Lower lobe of right lung (tissue), 2 donors: Measurements from ENCODE around the gene AK9. TPM values are rescaled to one million over a fixed set of nuclear protein-coding genes. Genes with fewer than 3 reads are reported as not detected.

Experiments used
- ATAC-seq, 2 donors: fragments of 200-7000 bp; cut with Tn5 transposase; one replicate each; pipeline ENCODE4 v1.9.1; 2020 to 2022; ENCODE audit warnings: mild to moderate bottlenecking in 2 of 2, moderate library complexity in 2 of 2
- DNase-seq: peaks from one replicate; pipeline ENCODE4 v3.0.0-alpha.2; 2020
- H3K27ac ChIP-seq: fragments of 200-600 bp; one replicate; pipeline ENCODE4 v1.8.0; 2022
- H3K27me3 ChIP-seq: fragments of 200-600 bp; one replicate; pipeline ENCODE4 v1.8.0; 2022; ENCODE audit warnings: low read depth
- H3K36me3 ChIP-seq: fragments of 200-600 bp; one replicate; pipeline ENCODE4 v1.8.0; 2022; ENCODE audit warnings: mild to moderate bottlenecking
- H3K4me1 ChIP-seq: fragments of 200-600 bp; one replicate; pipeline ENCODE4 v1.8.0; 2022
- H3K4me3 ChIP-seq: fragments of 200-600 bp; one replicate; pipeline ENCODE4 v1.8.0; 2022; ENCODE audit warnings: mild to moderate bottlenecking
- H3K9me3 ChIP-seq: fragments of 200-600 bp; one replicate; pipeline ENCODE4 v1.8.0; 2022
- intact Hi-C: fragments of 100-400 bp; cut with DNase I; formaldehyde crosslinking; loops from one replicate; pipeline ENCODE4 v1.11.0; 2022
- total RNA-seq: library from RNA; stranded (reverse); fragmentation: NEBNext Ultra II Directional; extraction: Animal tissue kit (Norgen Biotek cat#: 25700); gene quantifications from one replicate; pipeline ENCODE4 v1.2.1, GENCODE V29; 2021
- TF ChIP-seq, protein P1 (sequence below): fragments of 200-600 bp; IDR thresholded peaks from one replicate; pipeline ENCODE4 v1.8.0; 2022; ENCODE audit warnings: antibody characterized with exemption, mild to moderate bottlenecking
- donor health status: DM: no; HTN: yes; CAD: no; lungs with severe emphysema.

Gene AK9
- total RNA-seq, 1 donor from 2014 or later = 13.9 TPM

DNA sequence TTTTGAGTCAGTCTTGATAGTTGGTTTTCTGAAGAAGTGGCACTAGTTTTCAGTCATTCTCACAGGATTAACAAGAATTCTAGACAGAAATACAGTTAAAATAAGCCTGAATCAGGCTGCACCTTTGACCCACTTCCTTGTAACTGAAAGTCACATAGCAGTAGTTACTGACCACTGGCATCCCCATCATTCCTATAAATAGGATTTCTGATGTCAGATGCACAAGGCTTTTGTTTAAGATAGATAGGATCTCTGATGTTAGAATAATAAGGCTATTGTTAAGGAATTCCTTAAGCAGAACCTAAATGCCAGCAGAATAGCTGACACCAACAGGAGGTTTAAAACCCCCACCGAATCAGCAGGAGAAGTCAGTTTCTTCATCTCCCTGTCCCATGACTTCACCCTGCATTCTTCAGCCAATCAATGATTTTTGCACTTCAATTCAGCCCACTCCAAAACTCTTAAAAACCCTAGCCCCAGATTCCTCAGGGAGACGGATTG, 177.4 kb downstream of the AK9 start:
- TF ChIP-seq, protein P1, sequence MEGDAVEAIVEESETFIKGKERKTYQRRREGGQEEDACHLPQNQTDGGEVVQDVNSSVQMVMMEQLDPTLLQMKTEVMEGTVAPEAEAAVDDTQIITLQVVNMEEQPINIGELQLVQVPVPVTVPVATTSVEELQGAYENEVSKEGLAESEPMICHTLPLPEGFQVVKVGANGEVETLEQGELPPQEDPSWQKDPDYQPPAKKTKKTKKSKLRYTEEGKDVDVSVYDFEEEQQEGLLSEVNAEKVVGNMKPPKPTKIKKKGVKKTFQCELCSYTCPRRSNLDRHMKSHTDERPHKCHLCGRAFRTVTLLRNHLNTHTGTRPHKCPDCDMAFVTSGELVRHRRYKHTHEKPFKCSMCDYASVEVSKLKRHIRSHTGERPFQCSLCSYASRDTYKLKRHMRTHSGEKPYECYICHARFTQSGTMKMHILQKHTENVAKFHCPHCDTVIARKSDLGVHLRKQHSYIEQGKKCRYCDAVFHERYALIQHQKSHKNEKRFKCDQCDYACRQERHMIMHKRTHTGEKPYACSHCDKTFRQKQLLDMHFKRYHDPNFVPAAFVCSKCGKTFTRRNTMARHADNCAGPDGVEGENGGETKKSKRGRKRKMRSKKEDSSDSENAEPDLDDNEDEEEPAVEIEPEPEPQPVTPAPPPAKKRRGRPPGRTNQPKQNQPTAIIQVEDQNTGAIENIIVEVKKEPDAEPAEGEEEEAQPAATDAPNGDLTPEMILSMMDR = no peak
- DNase-seq (no peak), ATAC-seq (no peak)
- intact Hi-C loops = no loop called here
- Histone ChIP-seq H3K27me3 (no peaks in the 10 kb centered on the region), H3K4me1 (no peaks in the 10 kb centered on the region), H3K36me3 (no peaks in the 10 kb centered on the region), H3K9me3 (no peaks in the 10 kb centered on the region), H3K27ac (no peak overlapping the region), H3K4me3 (no peak overlapping the region)

DNA sequence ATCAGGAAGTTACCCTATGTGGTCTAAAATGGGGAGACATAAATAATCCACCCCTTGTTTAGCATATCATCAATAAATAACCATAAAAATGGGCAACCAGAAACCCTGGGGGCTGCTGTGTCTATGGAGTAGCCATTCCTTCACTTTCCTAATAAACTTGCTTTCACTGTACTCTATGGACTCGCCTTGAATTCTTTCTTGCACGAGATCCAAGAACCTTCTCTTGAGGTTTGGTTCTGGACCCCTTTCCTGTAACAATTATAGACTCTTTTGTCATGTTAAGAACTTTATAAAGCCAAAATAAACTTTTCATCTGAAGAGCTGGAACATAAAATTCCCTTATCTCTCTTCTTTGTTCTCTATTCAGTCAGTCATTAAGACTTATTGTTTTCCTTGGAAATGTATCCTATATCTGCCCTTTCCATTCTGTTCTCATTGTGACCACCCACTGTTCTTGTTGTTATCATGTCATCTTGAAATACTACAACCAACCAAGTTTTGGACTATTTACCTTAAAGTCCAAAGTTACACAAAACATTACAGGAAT, 178.7 kb downstream of the AK9 start:
- Histone ChIP-seq H3K4me3 (no peak overlapping the region), H3K9me3 (no peaks in the 10 kb centered on the region), H3K4me1 (no peaks in the 10 kb centered on the region), H3K27ac (no peak overlapping the region), H3K36me3 (no peaks in the 10 kb centered on the region), H3K27me3 (no peaks in the 10 kb centered on the region)
- TF ChIP-seq, protein P1 = no peak
- ATAC-seq = no peak
- intact Hi-C loops = no loop called here
- no peak for DNase-seq

DNA sequence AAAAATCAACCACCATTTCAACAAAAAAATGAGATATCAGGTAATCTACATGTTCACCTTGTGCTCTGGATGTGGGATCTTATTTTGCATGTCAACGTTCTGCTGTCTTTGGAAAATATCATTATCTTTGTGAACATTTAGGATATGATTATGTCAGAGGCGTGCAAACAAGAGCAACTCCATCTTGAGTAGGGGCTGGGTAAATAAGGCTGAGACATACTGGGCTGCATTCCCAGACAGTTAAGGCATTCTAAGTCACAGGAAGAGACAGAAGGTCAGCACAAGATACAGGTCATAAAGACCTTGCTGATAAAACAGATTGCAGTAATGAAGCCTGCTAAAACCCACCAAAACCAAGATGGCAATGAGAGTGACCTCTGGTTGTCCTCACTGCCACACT, 179.2 kb downstream of the AK9 start:
- Histone ChIP-seq H3K9me3 (no peaks in the 10 kb centered on the region), H3K27ac (no peak overlapping the region), H3K4me3 (no peak overlapping the region), H3K27me3 (no peaks in the 10 kb centered on the region), H3K4me1 (no peaks in the 10 kb centered on the region), H3K36me3 (no peaks in the 10 kb centered on the region)
- intact Hi-C loops = no loop called here
- ATAC-seq (no peak), DNase-seq (no peak)
- TF ChIP-seq, protein P1 = no peak

DNA sequence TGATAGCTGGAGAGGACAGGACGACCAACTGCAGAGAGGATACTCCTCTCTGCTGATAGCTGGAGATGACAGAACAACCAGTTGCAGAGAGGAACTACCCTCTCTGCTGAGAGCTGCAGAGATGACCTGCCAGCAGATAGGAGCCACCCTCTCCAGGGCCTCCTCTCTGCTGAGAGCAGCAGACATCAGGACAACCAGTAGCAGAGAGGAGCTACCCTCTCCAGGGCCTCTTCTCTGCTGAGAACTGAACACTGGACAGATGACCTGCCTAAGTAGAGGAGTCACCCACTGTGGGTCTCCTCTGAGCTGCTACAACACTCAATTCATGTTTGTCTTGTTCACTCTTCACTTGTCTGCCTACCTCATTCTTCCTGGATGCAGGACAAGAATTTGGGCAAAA, 180.6 kb downstream of the AK9 start:
- intact Hi-C loops = no loop called here
- Histone ChIP-seq H3K4me1 (no peaks in the 10 kb centered on the region), H3K27ac (no peak overlapping the region), H3K4me3 (no peak overlapping the region), H3K36me3 (no peaks in the 10 kb centered on the region), H3K27me3 (no peaks in the 10 kb centered on the region), H3K9me3 (no peaks in the 10 kb centered on the region)
- DNase-seq = no peak
- ATAC-seq = no peak
- TF ChIP-seq, protein P1 = no peak

DNA sequence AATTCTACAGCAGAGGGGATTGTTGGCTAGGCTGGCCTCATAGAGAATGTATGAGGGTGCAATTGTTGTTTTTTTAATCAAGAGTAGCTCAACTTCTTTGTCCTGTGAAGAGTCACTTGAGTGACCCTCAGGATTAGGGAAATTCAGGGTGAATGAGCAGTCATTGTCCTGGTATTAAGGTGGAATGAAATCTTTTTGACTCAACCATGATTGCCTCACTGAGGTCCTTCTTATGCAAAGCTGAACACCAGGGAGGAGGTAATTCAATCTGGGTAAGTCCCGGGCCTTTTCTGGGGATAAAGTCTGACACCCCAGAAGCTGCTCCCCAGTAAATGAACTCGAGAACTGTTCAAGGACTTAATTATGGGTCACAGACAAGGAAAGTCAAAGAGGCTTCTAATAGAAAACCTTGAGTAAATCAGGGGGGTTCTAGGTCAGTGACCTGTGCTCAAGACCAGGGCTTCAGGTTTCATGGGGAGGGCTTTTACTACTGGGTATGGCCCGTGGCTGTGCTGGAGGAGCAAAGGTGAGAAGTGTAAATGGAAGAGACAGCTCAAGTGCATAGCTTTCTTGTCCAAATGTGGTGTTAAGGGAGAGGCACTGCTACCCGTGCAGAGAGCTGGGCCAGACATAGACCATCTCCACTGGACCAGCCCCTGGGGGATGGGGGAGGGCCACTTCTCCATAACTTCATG, 182.7 kb downstream of the AK9 start:
- no peaks in the 10 kb centered on the region for H3K4me1 ChIP-seq
- TF ChIP-seq, protein P1 = no peak
- H3K27ac ChIP-seq = no peak overlapping the region
- DNase-seq (no peak), ATAC-seq (peak in 1 of 2 donors; percentile 55)
- H3K4me3 ChIP-seq = no peak overlapping the region
- H3K27me3 ChIP-seq = no peaks in the 10 kb centered on the region
- no peaks in the 10 kb centered on the region for H3K36me3 ChIP-seq
- intact Hi-C loops = no loop called here
- no peaks in the 10 kb centered on the region for H3K9me3 ChIP-seq
